GM21515 (cell line): ENCODE results near the gene GFM2.
"Not testable (repeated sequence)": the region's sequence is repeated elsewhere in the genome, so short reads cannot be mapped to it uniquely, and the experiment has no call there.

Experiments used
- ATAC-seq: cut with Tn5 transposase; IDR thresholded peaks from one replicate; pipeline ENCODE4 v1.9.1; 2021; ENCODE audit not compliant: unreplicated experiment

GFM2 gene

GRCh38 chr5:74717596-74717995 is 49.3 kb downstream of the GFM2 start:
- ATAC-seq: no peak

GRCh38 chr5:74693191-74693590 is 73.7 kb downstream of the GFM2 start:
- no peak for ATAC-seq

GRCh38 chr5:74686962-74687751 is 79.8 kb downstream of the GFM2 start:
- no peak for ATAC-seq

- ATAC-seq: peak; percentile 51
These were observed 80.8 kb downstream of the GFM2 start for GRCh38 chr5:74685979-74686631.

GRCh38 chr5:74684900-74685851 is 81.7 kb downstream of the GFM2 start, which contains the start of gene HEXB:
HEXB (plus strand) TSS chr5:74685233; CDS start chr5:74685261, 28 bp downstream.
- ATAC-seq: peak; percentile 80

- ATAC-seq: no peak
These were observed 87.0 kb downstream of the GFM2 start for GRCh38 chr5:74679966-74680365.

- not testable (repeated sequence) for ATAC-seq
These were observed 87.6 kb downstream of the GFM2 start for GRCh38 chr5:74679300-74679699.

- not testable (repeated sequence) for ATAC-seq
These were observed 88.8 kb downstream of the GFM2 start for GRCh38 chr5:74678123-74678522.

- not testable (repeated sequence) for ATAC-seq
These were observed 90.5 kb downstream of the GFM2 start for GRCh38 chr5:74676466-74676865.

GRCh38 chr5:74673011-74673790 is 93.7 kb downstream of the GFM2 start:
- ATAC-seq: no peak

GRCh38 chr5:74672215-74672877 is 94.6 kb downstream of the GFM2 start:
- no peak for ATAC-seq
